Stimulated activated CD4-positive, alpha-beta T cell treated with anti-CD3 and anti-CD28 coated beads, Interleukin-15, amount 100 ng/mL, for 24 hours (primary cell): ENCODE data around the gene GP1BB.
"Not testable (repeated sequence)": the region's sequence is repeated elsewhere in the genome, so short reads cannot be mapped to it uniquely, and the experiment has no call there.

ENCODE experiments used
- DNase-seq: peaks from one replicate; pipeline ENCODE4 v3.0.0-alpha.2; 2020

The GP1BB gene

DNA sequence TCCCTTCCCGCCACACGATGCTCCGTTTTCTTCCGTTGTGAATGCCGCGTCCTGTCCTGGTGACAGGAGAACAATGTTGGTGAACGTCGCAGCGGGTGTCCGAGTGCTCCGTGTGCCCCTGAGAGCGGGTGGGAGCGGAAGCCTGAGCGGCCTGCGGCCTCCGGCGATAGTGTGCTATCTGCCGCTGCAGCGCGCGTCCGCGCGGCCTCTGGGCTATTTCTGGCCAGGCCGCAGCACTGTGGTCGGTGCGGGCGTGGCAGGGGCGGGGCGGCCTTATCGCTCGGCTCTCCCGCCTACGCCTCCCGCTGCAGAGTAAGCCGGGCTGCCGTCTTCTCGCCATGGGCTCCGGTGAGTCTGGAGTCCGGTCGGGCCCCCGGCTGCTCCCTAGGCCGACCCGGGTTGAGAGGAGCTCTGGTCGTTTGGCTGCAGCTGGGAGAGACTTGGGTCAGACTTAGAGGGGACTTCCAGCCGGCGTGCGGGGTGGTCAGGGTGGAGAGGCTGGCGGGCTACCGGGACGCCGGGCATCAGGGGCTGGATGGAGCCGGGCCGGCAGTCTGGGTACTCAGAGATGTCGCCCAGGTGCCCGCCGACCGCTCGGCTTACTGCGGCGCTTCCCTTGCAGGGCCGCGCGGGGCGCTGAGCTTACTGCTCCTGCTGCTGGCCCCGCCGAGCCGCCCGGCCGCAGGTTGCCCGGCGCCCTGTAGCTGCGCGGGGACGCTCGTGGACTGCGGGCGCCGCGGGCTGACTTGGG, at the start of gene GP1BB:
Gene GP1BB, plus strand, starts transcription at position 308 of the 751 bp plus-strand sequence. Its CDS starts 31 bp downstream, at position 339.
- DNase-seq: peak; percentile 61

DNA sequence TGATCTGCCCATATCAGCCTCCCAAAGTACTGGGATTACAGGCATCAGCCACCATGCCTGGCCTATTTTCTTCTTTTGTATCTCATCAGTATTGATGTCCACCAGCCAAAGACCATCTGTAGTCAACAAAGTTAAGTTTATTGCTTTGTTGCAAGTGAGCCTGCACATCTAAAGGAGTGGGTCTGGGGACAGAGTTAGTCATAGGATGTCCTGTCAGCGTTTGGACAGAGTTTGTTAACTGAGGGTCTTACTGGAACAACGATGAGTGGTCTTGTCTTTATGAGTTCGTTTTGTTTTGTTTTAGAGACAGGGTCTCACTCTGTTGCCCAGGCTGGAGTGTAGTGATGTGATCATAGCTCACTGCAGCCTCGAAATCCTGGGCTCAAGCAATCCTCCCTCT, 49.7 kb upstream of the GP1BB start:
- DNase-seq: no peak

- DNase-seq: no peak
Measured at GRCh38 chr22:19674129-19674928, 49.0 kb upstream of the GP1BB start.

DNA sequence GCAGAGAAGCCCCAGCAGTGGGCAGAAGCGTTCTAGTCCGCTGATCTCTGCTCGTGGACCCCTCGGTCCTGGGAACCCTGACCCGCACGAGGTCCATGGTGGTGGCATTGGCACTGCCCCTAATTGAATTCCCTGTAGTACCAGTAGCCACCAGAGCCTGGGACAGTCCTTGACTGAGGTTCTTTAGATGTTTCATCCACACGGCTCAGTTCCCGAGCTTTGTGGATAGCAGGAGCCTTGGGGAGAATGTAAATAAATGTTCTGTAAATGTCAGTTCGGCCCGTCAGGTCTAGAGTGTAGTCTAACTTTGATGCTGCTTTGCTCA, 48.4 kb upstream of the GP1BB start:
- no peak for DNase-seq

DNA sequence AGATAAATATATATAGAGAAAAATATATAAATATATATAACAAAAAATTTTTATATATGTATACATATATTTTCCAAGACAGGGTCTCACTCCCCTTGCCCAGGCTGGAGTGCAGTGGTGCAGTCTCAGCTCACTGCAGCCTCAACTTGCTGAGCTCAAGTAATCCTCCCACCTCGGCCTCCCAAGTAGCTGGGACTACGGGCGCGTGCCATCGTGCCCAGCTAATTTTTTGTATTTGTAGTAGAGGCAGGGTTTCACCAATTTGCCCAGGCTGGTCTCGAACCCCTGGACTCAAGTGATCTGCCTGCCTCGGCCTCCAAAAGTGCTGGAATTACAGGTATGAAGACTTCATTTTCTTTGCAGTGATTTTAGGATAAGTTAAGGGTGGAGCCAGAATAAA, 47.9 kb upstream of the GP1BB start:
- DNase-seq: no peak

GRCh38 chr22:19676437-19676836, 46.9 kb upstream of the GP1BB start:
- DNase-seq: not testable (repeated sequence)

DNA sequence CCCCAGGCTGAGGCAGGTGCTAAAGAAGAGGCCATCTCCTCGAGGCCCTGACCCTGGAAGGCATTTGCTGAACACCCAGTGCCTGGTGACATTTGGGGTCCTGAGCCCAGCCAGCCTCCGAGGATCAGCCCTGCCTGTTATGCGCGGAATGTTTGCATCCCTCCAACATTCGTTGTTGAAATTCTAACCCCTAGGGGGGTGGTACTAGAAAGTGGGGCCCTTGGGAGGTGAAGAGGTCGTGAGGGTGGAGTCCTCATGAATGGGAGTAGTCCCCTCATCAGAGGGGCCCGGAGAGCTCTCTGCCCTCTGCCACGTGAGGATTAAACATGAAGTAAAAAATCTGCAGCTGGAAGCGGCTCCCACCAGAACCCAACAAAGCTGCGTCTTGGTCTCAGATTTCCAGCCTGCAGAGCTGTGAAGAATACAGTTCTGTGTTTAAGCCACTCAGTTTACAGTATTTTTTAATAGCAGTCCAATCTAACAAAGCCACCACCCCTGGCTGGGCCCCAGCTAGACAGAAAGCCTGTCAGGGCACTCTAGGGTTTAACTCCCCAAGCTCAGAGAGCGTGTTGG, 44.3 kb upstream of the GP1BB start:
- DNase-seq: no peak

- DNase-seq: peak; percentile 64
Measured at GRCh38 chr22:19679522-19680101, 43.7 kb upstream of the GP1BB start.

GRCh38 chr22:19680287-19680881, 43.0 kb upstream of the GP1BB start:
- no peak for DNase-seq

- DNase-seq: no peak
Measured at GRCh38 chr22:19680911-19681862, 42.2 kb upstream of the GP1BB start.

GRCh38 chr22:19681863-19682245, 41.5 kb upstream of the GP1BB start:
- no peak for DNase-seq

DNA sequence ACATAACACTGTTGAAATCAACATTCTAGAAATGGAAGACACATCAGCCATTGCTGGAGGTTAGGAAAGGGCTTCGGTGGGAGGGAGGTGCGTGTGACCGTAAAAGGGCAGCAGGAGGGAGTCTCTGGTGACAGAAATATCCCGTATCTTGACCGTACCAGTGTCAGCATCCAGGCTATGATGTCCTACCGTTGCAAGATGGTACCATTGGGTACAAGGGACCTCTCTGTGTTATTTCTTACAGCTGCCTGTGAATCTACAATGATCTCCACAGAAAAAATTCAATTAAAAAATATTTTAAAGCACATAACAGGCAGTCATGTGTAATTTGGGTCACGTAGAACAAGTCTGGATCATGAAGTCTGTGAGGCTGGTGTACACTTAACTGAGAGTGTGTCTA, 36.4 kb upstream of the GP1BB start:
- no peak for DNase-seq

DNA sequence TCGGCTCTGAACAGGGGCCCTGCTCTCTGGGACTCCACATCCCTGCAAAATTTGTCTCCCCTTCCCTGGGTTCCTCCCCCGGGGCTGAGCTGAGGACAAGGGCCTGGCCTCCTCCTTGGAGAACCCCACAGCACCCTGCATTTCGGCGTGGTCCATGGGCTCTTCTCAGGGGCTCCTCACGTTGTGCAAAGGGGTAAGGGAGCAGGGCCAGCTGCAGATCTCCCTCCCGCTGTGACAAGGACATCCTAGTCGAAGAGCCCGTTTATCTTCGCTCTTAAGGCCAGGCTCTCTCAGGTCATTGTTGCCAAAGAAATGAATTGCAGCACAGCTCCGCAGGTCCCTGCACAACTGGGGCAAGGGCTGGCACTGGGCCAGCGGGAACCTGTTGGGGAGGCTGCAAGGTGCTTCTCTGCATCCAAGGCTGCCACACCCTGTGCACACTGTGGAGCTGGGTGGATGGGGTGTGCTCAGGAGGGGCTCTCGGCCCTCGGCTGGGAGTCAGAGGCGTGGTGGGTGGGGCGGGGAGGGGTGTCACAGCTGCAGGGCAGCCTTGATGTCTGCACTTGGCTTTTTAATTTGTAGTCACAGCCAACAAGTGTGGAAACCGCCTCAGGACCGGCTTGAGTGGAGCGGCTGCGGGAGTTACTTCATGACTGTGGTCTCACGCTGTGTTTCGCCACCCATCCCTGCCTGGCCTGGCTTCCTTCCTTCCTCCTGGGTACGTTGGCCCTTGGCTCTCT, 35.6 kb upstream of the GP1BB start:
- no peak for DNase-seq

DNA sequence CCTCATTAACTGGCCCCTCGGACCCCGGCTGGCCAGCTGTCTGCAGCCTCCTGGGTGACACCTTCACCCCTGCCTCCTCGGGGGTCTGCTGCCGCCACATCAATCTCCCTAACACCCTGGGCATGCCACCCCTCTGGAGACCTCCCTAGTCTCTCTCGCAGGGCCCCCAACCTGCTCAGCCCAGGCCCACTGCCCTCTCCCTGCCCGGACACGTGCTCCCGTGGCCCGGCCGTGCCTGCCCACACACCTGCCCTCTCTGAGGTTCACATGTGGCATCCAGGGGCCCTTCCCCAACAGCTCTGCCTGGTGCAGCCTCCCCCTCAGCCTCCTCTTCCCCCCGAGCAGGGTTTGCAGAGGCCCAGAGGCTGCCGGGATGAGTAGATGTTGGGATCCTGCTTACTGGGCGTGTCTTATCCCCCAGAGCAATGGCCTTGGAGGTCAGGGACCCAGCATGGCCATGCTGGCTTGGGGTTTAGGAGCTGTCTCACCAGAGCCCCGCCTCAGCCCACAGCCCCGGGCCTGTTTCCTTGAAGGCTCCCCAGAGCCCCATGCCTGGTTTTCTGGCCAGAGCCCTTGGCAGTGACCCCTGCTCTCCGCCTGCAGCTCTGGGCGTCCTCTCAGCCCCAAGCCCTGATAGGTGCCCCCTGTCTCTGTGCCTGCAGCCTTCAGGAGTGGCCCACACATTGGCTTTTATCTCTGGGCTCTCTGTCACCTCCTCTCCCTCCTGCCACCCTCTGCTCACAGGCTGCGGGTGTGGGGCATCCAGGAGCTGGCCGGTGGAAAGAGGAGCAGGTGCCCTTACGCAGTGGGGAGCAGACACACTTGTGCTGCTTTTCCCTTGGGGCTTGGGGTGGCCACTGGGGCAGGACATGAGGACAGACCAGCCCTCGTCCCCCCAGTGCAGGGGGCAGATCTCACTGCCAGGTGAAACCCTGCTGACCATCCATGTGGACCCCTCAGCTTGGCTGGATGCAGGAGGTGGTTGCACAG, 34.7 kb upstream of the GP1BB start:
- no peak for DNase-seq

DNA sequence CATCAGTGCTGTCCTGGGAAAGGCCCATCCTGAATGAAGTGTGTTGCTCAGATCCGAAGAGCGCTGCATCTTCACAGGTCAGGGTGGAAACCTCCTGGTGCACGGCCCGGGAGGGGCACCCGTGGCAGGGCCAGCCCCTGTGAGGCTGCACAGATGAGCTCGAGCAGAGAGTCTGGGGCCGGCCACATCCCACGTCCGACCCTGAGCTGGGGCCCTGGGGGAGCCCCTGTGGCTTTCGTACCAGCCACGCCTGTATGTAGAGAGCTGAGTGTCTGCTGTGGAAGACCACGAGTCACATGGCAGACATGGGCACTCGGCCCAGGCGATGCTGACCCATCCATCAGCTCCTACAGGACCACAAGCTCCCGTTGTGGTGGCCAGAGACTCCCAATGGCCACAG, 33.9 kb upstream of the GP1BB start:
- DNase-seq: no peak

DNA sequence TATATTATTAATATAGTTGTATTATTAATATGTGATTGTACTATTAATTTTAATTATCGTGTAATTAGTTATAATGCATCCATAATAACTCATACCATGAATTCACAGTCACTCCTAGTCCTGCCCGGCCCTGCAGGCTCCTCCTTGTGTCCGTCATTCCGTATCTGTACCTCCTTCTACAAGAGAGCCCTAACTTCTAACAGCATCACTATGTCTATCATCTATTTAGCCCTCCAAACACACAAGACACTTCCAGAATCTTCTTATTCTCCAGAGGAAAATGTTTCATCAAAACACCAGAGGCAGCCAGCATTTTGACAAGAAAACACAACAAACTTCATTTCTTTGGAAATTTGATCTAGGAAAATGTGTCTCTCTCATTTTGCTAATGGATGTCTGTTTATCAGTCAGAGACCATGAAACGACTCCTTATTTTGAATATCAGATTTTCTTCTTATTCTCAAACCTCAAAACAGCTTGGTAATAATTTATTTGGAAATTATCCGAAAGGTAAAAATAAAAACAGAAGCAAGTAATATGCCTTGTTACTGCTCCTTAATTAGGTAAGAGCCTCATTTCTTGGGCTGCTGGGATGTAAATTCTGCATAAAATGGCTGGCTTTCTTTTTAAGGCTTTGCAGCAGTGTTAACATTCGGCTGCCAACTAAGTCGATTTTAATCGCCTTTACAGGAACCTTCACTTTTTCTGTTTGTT, 32.2 kb upstream of the GP1BB start:
- DNase-seq: no peak

GRCh38 chr22:19691721-19692341, 31.5 kb upstream of the GP1BB start:
- no peak for DNase-seq

- DNase-seq: no peak
Measured at GRCh38 chr22:19693581-19693980, 29.8 kb upstream of the GP1BB start.
